H9 (cell line): Measurements from ENCODE around the gene MIPOL1. TPM values are rescaled to one million over a fixed set of nuclear protein-coding genes. Genes with fewer than 3 reads are reported as not detected.

Source experiments
- DNase-seq: peaks from one replicate; pipeline ENCODE4 v3.0.0-alpha.2; 2017
- H2AFZ ChIP-seq: one replicate; pipeline ENCODE4 v1.6.1; 2013; ENCODE audit warnings: mild to moderate bottlenecking, low read length, control low read depth, moderate library complexity
- H2AK5ac ChIP-seq: 2 replicates; pipeline ENCODE4 v1.6.1; 2013; ENCODE audit warnings: low read length, control low read depth, mixed read lengths; ENCODE audit not compliant: insufficient read length
- H2BK120ac ChIP-seq: one replicate; pipeline ENCODE4 v1.6.1; 2013; ENCODE audit warnings: low read depth, mild to moderate bottlenecking, low read length, control low read depth, inconsistent platforms; ENCODE audit not compliant: poor library complexity, severe bottlenecking
- H2BK12ac ChIP-seq: 2 replicates; pipeline ENCODE4 v1.6.1; 2013; ENCODE audit warnings: low read length, control low read depth, mixed read lengths, low read depth; ENCODE audit not compliant: insufficient read length
- H2BK15ac ChIP-seq: 2 replicates; pipeline ENCODE4 v1.6.1; 2013; ENCODE audit warnings: low read depth, low read length, control low read depth
- H2BK20ac ChIP-seq: one replicate; pipeline ENCODE4 v1.6.1; 2013; ENCODE audit warnings: low read depth, mild to moderate bottlenecking, low read length, control low read depth, inconsistent platforms; ENCODE audit not compliant: poor library complexity, severe bottlenecking
- H2BK5ac ChIP-seq: 2 replicates; pipeline ENCODE4 v1.6.1; 2013; ENCODE audit warnings: low read length, control low read depth, mixed read lengths; ENCODE audit not compliant: insufficient read length
- H3K14ac ChIP-seq: 2 replicates; pipeline ENCODE4 v1.6.1; 2013; ENCODE audit warnings: low read length, control low read depth; ENCODE audit not compliant: insufficient read depth
- H3K18ac ChIP-seq: 2 replicates; pipeline ENCODE4 v1.6.1; 2013; ENCODE audit warnings: low read depth, mild to moderate bottlenecking, mixed read lengths, low read length, control low read depth; ENCODE audit not compliant: insufficient read length
- H3K23ac ChIP-seq: 2 replicates; pipeline ENCODE4 v1.6.1; 2013; ENCODE audit warnings: low read length, control low read depth, mixed read lengths, low read depth; ENCODE audit not compliant: insufficient read length
- H3K23me2 ChIP-seq: 2 replicates; pipeline ENCODE4 v1.6.1; 2013; ENCODE audit warnings: low read depth, mild to moderate bottlenecking, mixed read lengths, low read length, control low read depth; ENCODE audit not compliant: insufficient read length, poor library complexity, severe bottlenecking
- H3K27ac ChIP-seq: 2 replicates; pipeline ENCODE4 v1.5.1; 2013; ENCODE audit warnings: low read length, control low read depth, mixed read lengths, low read depth; ENCODE audit not compliant: insufficient read length
- H3K27me3 ChIP-seq: 2 replicates; pipeline ENCODE4 v1.6.1; 2013; ENCODE audit warnings: low read length, control low read depth, inconsistent platforms; ENCODE audit not compliant: insufficient read depth
- H3K4ac ChIP-seq: 2 replicates; pipeline ENCODE4 v1.6.1; 2013; ENCODE audit warnings: low read depth, mild to moderate bottlenecking, control low read depth, inconsistent platforms, low read length, moderate library complexity
- H3K4me1 ChIP-seq: 2 replicates; pipeline ENCODE4 v1.6.1; 2013; ENCODE audit warnings: low read length, control low read depth, inconsistent platforms; ENCODE audit not compliant: insufficient read depth
- H3K4me2 ChIP-seq: 2 replicates; pipeline ENCODE4 v1.6.1; 2013; ENCODE audit warnings: low read length, control low read depth, mixed read lengths; ENCODE audit not compliant: insufficient read length, insufficient read depth
- H3K56ac ChIP-seq: 2 replicates; pipeline ENCODE4 v1.6.1; 2013; ENCODE audit warnings: low read depth, mild to moderate bottlenecking, mixed read lengths, low read length, control low read depth; ENCODE audit not compliant: insufficient read length
- H3K79me1 ChIP-seq: 2 replicates; pipeline ENCODE4 v1.6.1; 2013; ENCODE audit warnings: low read depth, mild to moderate bottlenecking, moderate library complexity, low read length, control low read depth, inconsistent platforms; ENCODE audit not compliant: insufficient read depth, poor library complexity, severe bottlenecking
- H3K79me2 ChIP-seq: 2 replicates; pipeline ENCODE4 v1.6.1; 2013; ENCODE audit warnings: low read length, control low read depth, inconsistent platforms; ENCODE audit not compliant: insufficient read depth
- H3K9ac ChIP-seq: 2 replicates; pipeline ENCODE4 v1.6.1; 2013; ENCODE audit warnings: low read length, control low read depth, mixed read lengths; ENCODE audit not compliant: insufficient read length; ENCODE audit errors: extremely low read depth
- H3K9me3 ChIP-seq: one replicate; pipeline ENCODE4 v1.6.1; 2013; ENCODE audit warnings: low read depth, low read length, inconsistent platforms; ENCODE audit not compliant: control insufficient read depth
- H3T11ph ChIP-seq: one replicate; pipeline ENCODE4 v1.6.1; 2013; ENCODE audit warnings: mild to moderate bottlenecking, low read length, control low read depth, inconsistent platforms
- H4K20me1 ChIP-seq: one replicate; pipeline ENCODE4 v1.6.1; 2013; ENCODE audit not compliant: control insufficient read depth, insufficient read length, insufficient read depth
- H4K5ac ChIP-seq: 2 replicates; pipeline ENCODE4 v1.6.1; 2013; ENCODE audit warnings: low read depth, mild to moderate bottlenecking, mixed read lengths, low read length, control low read depth; ENCODE audit not compliant: insufficient read length
- H4K8ac ChIP-seq: replicated peaks from 2 replicates; pipeline ENCODE4 v1.6.1; 2013; ENCODE audit warnings: low read length, control low read depth, mixed read lengths, low read depth; ENCODE audit not compliant: insufficient read length
- H4K91ac ChIP-seq: 2 replicates; pipeline ENCODE4 v1.6.1; 2013; ENCODE audit warnings: low read depth, mild to moderate bottlenecking, moderate library complexity, mixed read lengths, low read length, control low read depth; ENCODE audit not compliant: insufficient read length
- H3K27ac Mint-ChIP-seq, 3 experiments: 2 replicates in 2 of 3; 3 replicates in 1 of 3; pipeline ENCODE4 v1.8.0; 2020 to 2021; ENCODE audit warnings: mixed read lengths in 3 of 3, mild to moderate bottlenecking in 1 of 3, moderate library complexity in 1 of 3
- H3K27me3 Mint-ChIP-seq: 2 replicates; pipeline ENCODE4 v1.8.0; 2021; ENCODE audit warnings: low read depth, mild to moderate bottlenecking, moderate library complexity, mixed read lengths
- H3K36me3 Mint-ChIP-seq, 3 experiments: 2 replicates in 2 of 3; 3 replicates in 1 of 3; pipeline ENCODE4 v1.8.0; 2020 to 2021; ENCODE audit warnings: low read depth in 3 of 3, mixed read lengths in 3 of 3; ENCODE audit not compliant: insufficient read depth in 1 of 3
- H3K4me1 Mint-ChIP-seq, 2 experiments: 2 replicates each; pipeline ENCODE4 v1.8.0; 2020; ENCODE audit warnings: mixed read lengths in 2 of 2
- H3K4me3 Mint-ChIP-seq, 2 experiments: 2 replicates in 1 of 2; 3 replicates in 1 of 2; pipeline ENCODE4 v1.8.0; 2020 to 2021; ENCODE audit warnings: mild to moderate bottlenecking in 2 of 2, mixed read lengths in 2 of 2, moderate library complexity in 1 of 2
- H3K9me3 Mint-ChIP-seq, 2 experiments: 2 replicates in 1 of 2; 3 replicates in 1 of 2; pipeline ENCODE4 v1.8.0; 2020; ENCODE audit warnings: mild to moderate bottlenecking in 2 of 2, mixed read lengths in 2 of 2, moderate library complexity in 1 of 2
- CTCF ChIP-seq: fragments of 200-600 bp; sonication (generic); conservative IDR thresholded peaks from 3 replicates; pipeline ENCODE4 v1.8.0; 2021; ENCODE audit warnings: antibody characterized with exemption, mild to moderate bottlenecking
- WGBS: extraction: QIAGEN DNeasy Blood & Tissue Kit; methylation state at CpG from one replicate; pipeline ENCODE4 v1.1.7; 2013; ENCODE audit warnings: missing lambda C conversion rate, low lambda C conversion rate, mixed read lengths; ENCODE audit not compliant: insufficient read length; ENCODE audit errors: extremely low coverage; 5-methylcytosine and 5-hydroxymethylcytosine counted together
- total RNA-seq: library from RNA; stranded (reverse); gene quantifications from 2 replicates; pipeline ENCODE4 v1.2.1, GENCODE V29; 2021

The MIPOL1 gene
- total RNA-seq, 1 experiment from 2014 or later, result 15.6 TPM

GRCh38 chr14:37515771-37516170 is 318.0 kb downstream of the MIPOL1 start:
- Mint-ChIP-seq H3K4me1 (no peaks in the 10 kb centered on the region), H3K9me3 (no peaks in the 10 kb centered on the region), H3K4me3 (no peak overlapping the region), H3K27me3 (no peaks in the 10 kb centered on the region), H3K27ac (no peak overlapping the region), H3K36me3 (no peaks in the 10 kb centered on the region)
- Histone ChIP-seq H3K4me2 (no peak overlapping the region), H3K79me1 (no peaks in the 10 kb centered on the region), H4K91ac (no peak overlapping the region), H3K4me1 (no peaks in the 10 kb centered on the region), H2BK5ac (no peak overlapping the region), H2AK5ac (no peak overlapping the region), H3K9me3 (no peaks in the 10 kb centered on the region), H3K23me2 (no peaks in the 10 kb centered on the region), H4K5ac (no peak overlapping the region), H2BK20ac (no peak overlapping the region), H3K27ac (no peak overlapping the region), H3K23ac (no peak overlapping the region), H3T11ph (no peak overlapping the region), H2BK15ac (no peak overlapping the region), H3K4ac (no peak overlapping the region), H3K27me3 (no peaks in the 10 kb centered on the region), H2AFZ (no peak overlapping the region), H3K14ac (no peak overlapping the region), H2BK12ac (no peak overlapping the region), H4K20me1 (no peaks in the 10 kb centered on the region), H2BK120ac (no peak overlapping the region), H3K9ac (no peak overlapping the region), H4K8ac (no peak overlapping the region), H3K79me2 (no peaks in the 10 kb centered on the region), H3K18ac (no peak overlapping the region), H3K56ac (no peak overlapping the region)
- no peak for DNase-seq
- no peak for TF ChIP-seq CTCF
- WGBS, result no CpG with 5 or more reads among the region's 3 CpGs
